K562 (cell line): ENCODE results near the gene TXNRD2. TPM values are rescaled to one million over a fixed set of nuclear protein-coding genes. Genes with fewer than 3 reads are reported as not detected.

Experiments
- ARID1B ChIP-seq: fragments of 450-650 bp; IDR thresholded peaks from 2 replicates; pipeline ENCODE4 v1.6.1; 2016; ENCODE audit warnings: antibody characterized with exemption, mild to moderate bottlenecking, inconsistent platforms
- ATF1 ChIP-seq, 2 experiments: fragments of 450-650 bp in 1 of 2; IDR thresholded peaks; 2 replicates each; pipeline ENCODE4 v1.6.1; 2016; ENCODE audit warnings: missing compliant biosample characterization in 1 of 2, missing genetic modification characterization in 1 of 2
- E2F1 ChIP-seq: sonication (generic); formaldehyde crosslinking; IDR thresholded peaks from 2 replicates; pipeline ENCODE4 v1.8.1; 2023; ENCODE audit warnings: mild to moderate bottlenecking, missing genetic modification reagents, moderate library complexity
- HNRNPL ChIP-seq: fragments of 200-400 bp; formaldehyde crosslinking; IDR thresholded peaks from 2 replicates; pipeline ENCODE4 v1.6.1; 2017; ENCODE audit warnings: low read depth, mild to moderate bottlenecking, low read length
- KLF13 ChIP-seq: fragments of 450-650 bp; IDR thresholded peaks from 2 replicates; pipeline ENCODE4 v1.6.1; 2016; ENCODE audit warnings: missing genetic modification characterization, low read depth, mild to moderate bottlenecking, missing compliant biosample characterization, moderate library complexity, borderline replicate concordance
- LEF1 ChIP-seq: fragments of 450-650 bp; IDR thresholded peaks from 2 replicates; pipeline ENCODE4 v1.6.1; 2016; ENCODE audit warnings: mild to moderate bottlenecking
- MEIS2 ChIP-seq: fragments of 450-650 bp; IDR thresholded peaks from 2 replicates; pipeline ENCODE4 v1.6.1; 2014; ENCODE audit warnings: mild to moderate bottlenecking; ENCODE audit not compliant: partially characterized antibody
- MYC ChIP-seq, 2 experiments: fragments of 250-450 bp in 1 of 2; sonication (Bioruptor Pico) in 1 of 2; IDR thresholded peaks; 2 replicates each; pipeline versions ENCODE4 v1.5.1 to v1.6.1; 2012 to 2021; ENCODE audit warnings: low read depth in 2 of 2, borderline replicate concordance in 1 of 2, improper control_type of control experiment in 1 of 2, low read length in 1 of 2, mild to moderate bottlenecking in 1 of 2, moderate library complexity in 1 of 2
- MYNN ChIP-seq, 2 experiments: sonication (generic); formaldehyde crosslinking in 1 of 2; IDR thresholded peaks; 2 replicates each; pipeline versions ENCODE4 v1.5.0 to v1.6.1; 2016 to 2020; ENCODE audit warnings: antibody characterized with exemption in 1 of 2, missing genetic modification reagents in 1 of 2
- PHF20 ChIP-seq: fragments of 450-650 bp; IDR thresholded peaks from 2 replicates; pipeline ENCODE4 v1.6.1; 2018; ENCODE audit not compliant: partially characterized antibody
- PHF8 ChIP-seq: fragments of 200-600 bp; sonication (generic); IDR thresholded peaks from 2 replicates; pipeline ENCODE4 v1.6.1; 2012; ENCODE audit warnings: mixed run types, mild to moderate bottlenecking, inconsistent platforms, low read length, moderate library complexity, borderline replicate concordance
- PHTF2 ChIP-seq: fragments of 250-450 bp; sonication (Bioruptor Pico); IDR thresholded peaks from 2 replicates; pipeline ENCODE4 v1.5.0; 2021; ENCODE audit warnings: mild to moderate bottlenecking
- POLR2G ChIP-seq: fragments of 200-400 bp; formaldehyde crosslinking; IDR thresholded peaks from 2 replicates; pipeline ENCODE4 v1.6.1; 2017; ENCODE audit warnings: low read depth, mild to moderate bottlenecking, antibody characterized with exemption, low read length, moderate library complexity
- RFX5 ChIP-seq: IDR thresholded peaks from 2 replicates; pipeline ENCODE4 v1.6.1; 2011; ENCODE audit warnings: low read depth, mild to moderate bottlenecking, improper control_type of control experiment, low read length
- ZNF133 ChIP-seq: fragments of 250-450 bp; sonication (Bioruptor Pico); IDR thresholded peaks from 2 replicates; pipeline ENCODE4 v1.4.0; 2020; ENCODE audit warnings: mild to moderate bottlenecking
- ZNF232 ChIP-seq: sonication (generic); formaldehyde crosslinking; IDR thresholded peaks from 2 replicates; pipeline ENCODE4 v1.8.0; 2022; ENCODE audit warnings: mild to moderate bottlenecking, missing genetic modification reagents
- ZNF431 ChIP-seq: sonication (generic); formaldehyde crosslinking; IDR thresholded peaks from 2 replicates; pipeline ENCODE4 v1.8.0; 2022; ENCODE audit warnings: mild to moderate bottlenecking, missing genetic modification reagents
- polyA plus RNA-seq, 8 experiments: library from polyadenylated mRNA; depleted of rRNA in 4 of 8; stranded (reverse) in 5 of 8; unstranded in 3 of 8; fragments of >200 nt; fragmentation: Nextera tagmentation in 2 of 8; fragmentation: Illumina TruSeq in 1 of 8; extraction: Ambion mirVana in 2 of 8; extraction: Trizol in 1 of 8; gene quantifications; 2 replicates each; pipeline versions ENCODE4 v1.2.1 to v1.2.3, GENCODE V29; 2011 to 2014; ENCODE audit warnings: inconsistent platforms in 1 of 8, missing spikeins in 1 of 8
- total RNA-seq, 7 experiments: library from RNA; depleted of rRNA in 6 of 7; stranded (reverse); fragments of >200 nt in 6 of 7; fragmentation: Illumina TruSeq in 2 of 7; extraction: Trizol in 2 of 7; gene quantifications; 2 replicates each; pipeline versions ENCODE4 v1.2.1 to v1.2.3, GENCODE V29; 2011 to 2021; ENCODE audit warnings: low replicate concordance in 1 of 7
- TF ChIP-seq, protein P1 (sequence below): sonication (generic); formaldehyde crosslinking; IDR thresholded peaks from 2 replicates; pipeline ENCODE4 v1.8.1; 2023; ENCODE audit warnings: mild to moderate bottlenecking, missing genetic modification reagents
- TF ChIP-seq, protein P2 (sequence below): fragments of 250-450 bp; sonication (Bioruptor Pico); IDR thresholded peaks from 2 replicates; pipeline ENCODE4 v1.4.0; 2020; ENCODE audit warnings: mild to moderate bottlenecking
- TF ChIP-seq, protein P3 (sequence below): fragments of 450-650 bp; formaldehyde crosslinking; IDR thresholded peaks from 2 replicates; pipeline ENCODE4 v1.4.0; 2020; ENCODE audit warnings: mild to moderate bottlenecking

TXNRD2 gene
- total and polyA plus RNA-seq, 9 of the 15 experiments (the other 6 are each of a cell fraction or from before 2014, with no cell fraction given): 3.3 to 80.2 (median 49.4) TPM

DNA sequence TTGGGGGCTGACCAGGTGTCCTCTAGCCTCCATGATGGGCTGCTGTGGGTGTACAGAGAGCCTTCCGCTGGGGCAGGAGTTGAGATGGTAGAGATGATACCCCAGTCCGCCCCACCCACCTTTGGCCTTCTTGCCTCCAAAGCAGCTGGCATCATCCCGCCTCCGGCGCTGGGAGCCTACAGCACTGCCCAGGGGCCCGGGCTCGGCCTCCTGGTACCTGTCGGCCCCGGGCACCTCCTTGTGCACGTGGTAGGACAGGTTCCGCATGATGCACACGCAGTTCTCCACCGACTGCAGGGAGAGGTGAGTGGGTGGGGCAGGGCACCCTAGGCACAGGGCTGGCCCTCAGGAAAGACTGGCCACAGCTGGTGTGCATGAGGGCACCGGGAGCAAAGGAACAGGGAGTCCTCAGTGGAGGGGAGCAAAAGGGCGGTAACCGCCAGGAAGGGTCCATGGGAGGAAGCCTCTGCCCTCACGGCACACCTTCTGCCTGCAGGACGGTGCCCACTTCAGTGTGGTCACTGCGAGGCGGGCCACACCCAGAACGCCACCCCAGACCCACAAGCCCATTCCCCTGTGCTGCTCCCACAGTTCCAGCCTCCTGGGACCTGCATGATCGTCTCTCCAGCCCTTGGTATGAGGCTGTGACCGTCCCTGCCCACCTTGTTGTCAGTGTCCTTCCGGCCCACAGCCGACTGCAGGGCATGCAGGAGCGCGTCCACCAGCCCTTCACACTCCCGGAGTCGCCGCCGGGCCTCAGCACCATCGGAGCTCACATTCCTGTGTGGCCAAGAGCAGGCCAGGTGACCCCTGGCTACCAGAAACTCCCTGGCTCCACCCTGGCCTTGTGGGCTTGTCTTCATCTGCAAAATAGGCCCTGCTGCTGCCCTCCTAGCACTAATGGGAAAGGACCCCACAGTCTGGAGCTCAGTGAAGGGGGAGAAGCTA, 36.0 kb upstream of the TXNRD2 start (continued):
- TF ChIP-seq MYC (IDR thresholded peaks at IDR 0.05; ENCODE audit: low read depth, low read length) (no peak), MYC (CRISPR knock-in tag; IDR thresholded peaks at IDR 0.05; ENCODE audit: borderline replicate concordance, low read depth) (0 out of 2 replicates have a peak, but pooled peaks have one; percentile 42), KLF13 (peak; percentile 6; the same call in 1 of the 2 replicates), ZNF431 (CRISPR knock-in tag) (no peak), PHF8 (peak; percentile 8; the same call in 1 of the 2 replicates), RFX5 (no peak), LEF1 (no peak), MEIS2 (no peak), ZNF133 (CRISPR knock-in tag) (0 out of 2 replicates have a peak, but pooled peaks have one; percentile 30), ATF1 (CRISPR knock-in tag; IDR thresholded peaks at IDR 0.05) (no peak), ATF1 (tag; IDR thresholded peaks at IDR 0.05) (no peak), HNRNPL (peak; percentile 47; the same call in 1 of the 2 replicates), PHTF2 (no peak), POLR2G (peak; percentile 64), ARID1B (no peak), MYNN (IDR thresholded peaks at IDR 0.05) (peak; percentile 12; the same call in 1 of the 2 replicates), MYNN (CRISPR knock-in tag; IDR thresholded peaks at IDR 0.05) (no peak), ZNF232 (CRISPR knock-in tag) (no peak), E2F1 (CRISPR knock-in tag) (no peak), PHF20 (no peak)
- TF ChIP-seq, protein P1, sequence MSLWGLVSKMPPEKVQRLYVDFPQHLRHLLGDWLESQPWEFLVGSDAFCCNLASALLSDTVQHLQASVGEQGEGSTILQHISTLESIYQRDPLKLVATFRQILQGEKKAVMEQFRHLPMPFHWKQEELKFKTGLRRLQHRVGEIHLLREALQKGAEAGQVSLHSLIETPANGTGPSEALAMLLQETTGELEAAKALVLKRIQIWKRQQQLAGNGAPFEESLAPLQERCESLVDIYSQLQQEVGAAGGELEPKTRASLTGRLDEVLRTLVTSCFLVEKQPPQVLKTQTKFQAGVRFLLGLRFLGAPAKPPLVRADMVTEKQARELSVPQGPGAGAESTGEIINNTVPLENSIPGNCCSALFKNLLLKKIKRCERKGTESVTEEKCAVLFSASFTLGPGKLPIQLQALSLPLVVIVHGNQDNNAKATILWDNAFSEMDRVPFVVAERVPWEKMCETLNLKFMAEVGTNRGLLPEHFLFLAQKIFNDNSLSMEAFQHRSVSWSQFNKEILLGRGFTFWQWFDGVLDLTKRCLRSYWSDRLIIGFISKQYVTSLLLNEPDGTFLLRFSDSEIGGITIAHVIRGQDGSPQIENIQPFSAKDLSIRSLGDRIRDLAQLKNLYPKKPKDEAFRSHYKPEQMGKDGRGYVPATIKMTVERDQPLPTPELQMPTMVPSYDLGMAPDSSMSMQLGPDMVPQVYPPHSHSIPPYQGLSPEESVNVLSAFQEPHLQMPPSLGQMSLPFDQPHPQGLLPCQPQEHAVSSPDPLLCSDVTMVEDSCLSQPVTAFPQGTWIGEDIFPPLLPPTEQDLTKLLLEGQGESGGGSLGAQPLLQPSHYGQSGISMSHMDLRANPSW: 0 out of 2 replicates have a peak, but pooled peaks have one; percentile 26
- TF ChIP-seq, protein P2, sequence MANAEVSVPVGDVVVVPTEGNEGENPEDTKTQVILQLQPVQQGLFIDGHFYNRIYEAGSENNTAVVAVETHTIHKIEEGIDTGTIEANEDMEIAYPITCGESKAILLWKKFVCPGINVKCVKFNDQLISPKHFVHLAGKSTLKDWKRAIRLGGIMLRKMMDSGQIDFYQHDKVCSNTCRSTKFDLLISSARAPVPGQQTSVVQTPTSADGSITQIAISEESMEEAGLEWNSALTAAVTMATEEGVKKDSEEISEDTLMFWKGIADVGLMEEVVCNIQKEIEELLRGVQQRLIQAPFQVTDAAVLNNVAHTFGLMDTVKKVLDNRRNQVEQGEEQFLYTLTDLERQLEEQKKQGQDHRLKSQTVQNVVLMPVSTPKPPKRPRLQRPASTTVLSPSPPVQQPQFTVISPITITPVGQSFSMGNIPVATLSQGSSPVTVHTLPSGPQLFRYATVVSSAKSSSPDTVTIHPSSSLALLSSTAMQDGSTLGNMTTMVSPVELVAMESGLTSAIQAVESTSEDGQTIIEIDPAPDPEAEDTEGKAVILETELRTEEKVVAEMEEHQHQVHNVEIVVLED (CRISPR knock-in tag): no peak
- TF ChIP-seq, protein P3, sequence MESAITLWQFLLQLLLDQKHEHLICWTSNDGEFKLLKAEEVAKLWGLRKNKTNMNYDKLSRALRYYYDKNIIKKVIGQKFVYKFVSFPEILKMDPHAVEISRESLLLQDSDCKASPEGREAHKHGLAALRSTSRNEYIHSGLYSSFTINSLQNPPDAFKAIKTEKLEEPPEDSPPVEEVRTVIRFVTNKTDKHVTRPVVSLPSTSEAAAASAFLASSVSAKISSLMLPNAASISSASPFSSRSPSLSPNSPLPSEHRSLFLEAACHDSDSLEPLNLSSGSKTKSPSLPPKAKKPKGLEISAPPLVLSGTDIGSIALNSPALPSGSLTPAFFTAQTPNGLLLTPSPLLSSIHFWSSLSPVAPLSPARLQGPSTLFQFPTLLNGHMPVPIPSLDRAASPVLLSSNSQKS (CRISPR knock-in tag): no peak
